Pancreas (tissue), 10 donors: ENCODE results near the gene TLE4. TPM values are rescaled to one million over a fixed set of nuclear protein-coding genes. Genes with fewer than 3 reads are reported as not detected.

Source experiments
- ATAC-seq, 4 donors: fragments of 200-7000 bp; cut with Tn5 transposase; one replicate each; pipeline versions ENCODE4 v1.8.0 to v1.9.1; 2020; ENCODE audit warnings: mild to moderate bottlenecking in 4 of 4, moderate library complexity in 4 of 4
- DNase-seq, 6 donors: peaks; one replicate each; pipeline ENCODE4 v3.0.0-alpha.2; 2020
- FAIRE-seq: peaks from 2 replicates; lab custom pipeline; 2012; peaks lifted over from hg19 to GRCh38; lab: Jason Lieb, UNC
- H3K27ac ChIP-seq, 4 donors: fragments of 200-600 bp; sonication (generic); 1 replicate in 3 of 4; 2 replicates in 1 of 4; pipeline versions ENCODE4 v1.5.0 to v1.8.0; 2020
- H3K27me3 ChIP-seq, 4 donors: fragments of 200-600 bp; one replicate each; pipeline ENCODE4 v1.8.0; 2021
- H3K36me3 ChIP-seq, 3 donors: fragments of 200-600 bp; sonication (generic) in 1 of 3; one replicate each; pipeline versions ENCODE4 v1.5.0 to v1.8.0; 2020 to 2021
- H3K4me1 ChIP-seq, 3 donors: fragments of 200-600 bp; one replicate each; pipeline ENCODE4 v1.8.0; 2021
- H3K4me3 ChIP-seq, 4 donors: fragments of 200-600 bp; sonication (generic) in 2 of 4; one replicate each; pipeline versions ENCODE4 v1.5.0 to v1.8.0; 2020 to 2021
- H3K9me3 ChIP-seq, 4 donors: fragments of 200-600 bp; one replicate each; pipeline ENCODE4 v1.8.0; 2021
- CTCF ChIP-seq, 4 donors: fragments of 200-600 bp; sonication (generic) in 3 of 4; IDR thresholded peaks; one replicate each; pipeline versions ENCODE4 v1.5.0 to v1.8.0; 2021; ENCODE audit warnings: antibody characterized with exemption in 4 of 4
- WGBS, 2 donors: extraction: QIAGEN DNeasy Blood & Tissue Kit; methylation state at CpG; one replicate each; pipeline ENCODE4 v1.1.7; 2013; 5-methylcytosine and 5-hydroxymethylcytosine counted together
- intact Hi-C, 3 donors: fragments of 100-400 bp; cut with DNase I; formaldehyde crosslinking; loops; one replicate each; pipeline versions ENCODE4 v1.11.1 to v1.14.2; 2022
- polyA plus RNA-seq, 2 donors: library from polyadenylated mRNA; stranded (reverse); fragments of 200-250 nt; gene quantifications; one replicate each; pipeline ENCODE4 v1.2.3, GENCODE V29; 2013
- total RNA-seq, 6 donors: library from RNA; stranded (reverse); fragmentation: NEBNext Ultra II Directional in 4 of 6; extraction: Animal tissue kit (Norgen Biotek cat#: 25700) in 4 of 6; gene quantifications; one replicate each; pipeline versions ENCODE4 v1.2.1 to v1.2.4, GENCODE V29; 2021 to 2023
- donor health status: healthy with polysubstance abuse.
- donor health status: DM: no; HTN: no; CAD: no; lungs with moderate emphysema.
- donor health status: DM: no; HTN: no; CAD: no.
- donor health status: control.
- donor health status: control.
- donor health status: Bipolar disorder and iron deficiency.
- donor health status: DM: yes; HTN: yes; CAD: no.
- donor health status: DM: no; HTN: no; CAD: no.
- donor health status: DM: no; HTN: no; CAD: no.
- donor health status: DM: yes; HTN: yes; CAD: no.

Gene TLE4
- total RNA-seq (10 to 100 TPM in 3 of 6 donors, 1 to 10 TPM in 3; 8.0 to 19.0 (median 10.3) TPM), polyA plus RNA-seq (1 to 10 TPM; 2.8 to 4.1 TPM)

- DNase-seq (peak; percentile 97 to 100 (median 100)), FAIRE-seq (peak; percentile 99), ATAC-seq (peak; percentile 90 to 95 (median 90))
- no peaks in the 10 kb centered on the region for H3K36me3 ChIP-seq
- 0% methylated on average over 48 of the region's 48 CpGs for WGBS, 2 donors
- peaks cover 0 to 7% (median 0%) of the 10 kb centered on the region in 3 donors for H3K4me1 ChIP-seq
- no peaks in the 10 kb centered on the region for H3K27me3 ChIP-seq
- peak within 1 kb of the TSS; percentile 91 to 97 (median 94) for H3K27ac ChIP-seq
- no peak for TF ChIP-seq CTCF (IDR thresholded peaks at IDR 0.05)
- peak within 1 kb of the TSS; percentile 83 to 97 (median 90) for H3K4me3 ChIP-seq
- intact Hi-C loops, result no loop called here
- no peaks in the 10 kb centered on the region for H3K9me3 ChIP-seq
Measured at GRCh38 chr9:79571309-79572031, at the start of gene TLE4. TSS of gene TLE4 (plus strand) at chr9:79571965. CDS start at chr9:79572791, 826 bp downstream.

- no peak overlapping the region for H3K4me3 ChIP-seq
- H3K36me3 ChIP-seq, result no peaks in the 10 kb centered on the region
- ATAC-seq (no peak), DNase-seq (no peak), FAIRE-seq (no peak)
- WGBS, 2 donors, result 81 to 87% methylated on average over 4 of the region's 4 CpGs
- intact Hi-C loops, result no loop called here
- no peaks in the 10 kb centered on the region for H3K27me3 ChIP-seq
- no peaks in the 10 kb centered on the region for H3K9me3 ChIP-seq
- H3K4me1 ChIP-seq, result no peaks in the 10 kb centered on the region
- no peak overlapping the region for H3K27ac ChIP-seq
- no peak for TF ChIP-seq CTCF (IDR thresholded peaks at IDR 0.05)
Measured at GRCh38 chr9:79522793-79523192, 49.0 kb upstream of the TLE4 start.

- ATAC-seq (no peak), FAIRE-seq (no peak), DNase-seq (no peak)
- no peak overlapping the region for H3K4me3 ChIP-seq
- no peaks in the 10 kb centered on the region for H3K36me3 ChIP-seq
- TF ChIP-seq CTCF (IDR thresholded peaks at IDR 0.05), result no peak
- H3K9me3 ChIP-seq, result no peaks in the 10 kb centered on the region
- H3K27ac ChIP-seq, result no peak overlapping the region
- no peaks in the 10 kb centered on the region for H3K27me3 ChIP-seq
- no peaks in the 10 kb centered on the region for H3K4me1 ChIP-seq
- intact Hi-C loops, result no loop called here
Measured at GRCh38 chr9:79524266-79524665, 47.5 kb upstream of the TLE4 start.

- no peak overlapping the region for H3K4me3 ChIP-seq
- FAIRE-seq (no peak), DNase-seq (no peak), ATAC-seq (no peak)
- no peaks in the 10 kb centered on the region for H3K36me3 ChIP-seq
- intact Hi-C loops, result no loop called here
- WGBS, 2 donors, result 77 to 78% methylated on average over 1 of the region's 1 CpG
- H3K4me1 ChIP-seq, result no peaks in the 10 kb centered on the region
- H3K27me3 ChIP-seq, result no peaks in the 10 kb centered on the region
- TF ChIP-seq CTCF (IDR thresholded peaks at IDR 0.05), result no peak
- H3K9me3 ChIP-seq, result no peaks in the 10 kb centered on the region
- no peak overlapping the region for H3K27ac ChIP-seq
Measured at GRCh38 chr9:79526149-79526672, 45.6 kb upstream of the TLE4 start.

GRCh38 chr9:79535534-79535933 is 36.2 kb upstream of the TLE4 start:
- FAIRE-seq, result no peak
- Histone ChIP-seq H3K9me3 (no peaks in the 10 kb centered on the region), H3K4me1 (no peaks in the 10 kb centered on the region), H3K4me3 (no peak overlapping the region), H3K36me3 (no peaks in the 10 kb centered on the region), H3K27me3 (no peaks in the 10 kb centered on the region), H3K27ac (no peak overlapping the region)
- no peak for DNase-seq
- intact Hi-C loops, result no loop called here
- no peak for TF ChIP-seq CTCF (IDR thresholded peaks at IDR 0.05)
- ATAC-seq, result no peak
- 77 to 81% methylated on average over 1 of the region's 1 CpG for WGBS, 2 donors
